ENCODE measurements around the gene GPR150. TPM values are rescaled to one million over a fixed set of nuclear protein-coding genes. Genes with fewer than 3 reads are reported as not detected.

GPR150 gene
- total and polyA plus RNA-seq, 9 of the 15 experiments (the other 6 are each of a cell fraction or from before 2014, with no cell fraction given) = not detected

DNA sequence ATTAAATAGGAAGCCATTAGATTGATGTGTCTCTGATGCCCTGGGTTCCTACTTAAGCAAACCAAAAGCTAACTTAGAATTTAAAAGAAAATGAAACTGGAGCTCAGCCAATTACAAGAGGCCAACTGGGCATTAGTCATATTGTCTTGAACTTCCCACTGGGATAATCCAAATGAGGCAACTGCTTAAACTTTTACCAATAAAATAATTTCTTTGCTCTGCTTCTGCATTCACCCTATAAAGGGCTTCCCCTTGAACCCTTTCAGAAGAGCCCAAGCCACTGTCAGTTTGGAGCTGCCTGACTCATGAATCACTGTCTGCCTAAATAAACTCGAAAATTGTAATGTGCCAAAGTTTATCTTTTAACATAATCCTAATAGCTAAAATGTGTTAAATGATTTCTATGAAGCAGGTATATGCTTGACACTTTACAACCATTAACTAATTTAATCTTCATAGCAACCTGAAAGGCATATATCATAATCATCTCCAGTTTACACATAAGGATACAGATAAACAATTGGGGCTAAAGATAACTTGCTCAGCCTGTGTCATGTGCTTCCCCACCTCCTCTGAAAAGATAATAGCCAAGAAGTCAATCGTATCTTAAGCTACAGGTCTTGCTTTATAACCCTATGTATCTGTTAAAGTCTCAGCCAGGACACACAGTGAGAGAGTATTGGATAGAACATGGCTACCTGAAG, 11.5 kb downstream of the GPR150 start (continued):
- TF ChIP-seq ADNP (tag; IDR thresholded peaks at IDR 0.05) (peak; percentile 60), TCF7L2 (IDR thresholded peaks at IDR 0.05; ENCODE audit: low read depth, low read length) (no peak), FOXJ2 (tag; IDR thresholded peaks at IDR 0.05) (peak; percentile 32; the same call in 1 of the 2 replicates), FOSL1 (tag; conservative IDR thresholded peaks at IDR 0.05) (peak; percentile 67), NCOR1 (IDR thresholded peaks at IDR 0.05) (peak; percentile 37; the same call in 1 of the 2 replicates), THRAP3 (IDR thresholded peaks at IDR 0.05; ENCODE audit: borderline replicate concordance) (no peak), KLF16 (IDR thresholded peaks at IDR 0.05) (0 out of 2 replicates have a peak, but pooled peaks have one; percentile 12), ZNF584 (CRISPR knock-in tag; IDR thresholded peaks at IDR 0.05; ENCODE audit: low read depth) (0 out of 2 replicates have a peak, but pooled peaks have one; percentile 46), TAL1 (IDR thresholded peaks at IDR 0.05) (peak; percentile 42), SMARCE1 (IDR thresholded peaks at IDR 0.05) (peak; percentile 44; the same call in 1 of the 2 replicates), CBFA2T3 (IDR thresholded peaks at IDR 0.05) (peak; percentile 84), SOX6 (IDR thresholded peaks at IDR 0.05) (peak; percentile 81), ZNF717 (CRISPR knock-in tag; IDR thresholded peaks at IDR 0.05) (no peak), MECOM (CRISPR knock-in tag; IDR thresholded peaks at IDR 0.05) (peak; percentile 34; the same call in 1 of the 2 replicates), EP300 (IDR thresholded peaks at IDR 0.05; ENCODE audit: low read length) (peak; percentile 54), TEAD4 (IDR thresholded peaks at IDR 0.05; ENCODE audit: low read length) (peak; percentile 60), TEAD4 (CRISPR knock-in tag; IDR thresholded peaks at IDR 0.05; ENCODE audit: borderline replicate concordance) (no peak)
- TF ChIP-seq, protein P1, sequence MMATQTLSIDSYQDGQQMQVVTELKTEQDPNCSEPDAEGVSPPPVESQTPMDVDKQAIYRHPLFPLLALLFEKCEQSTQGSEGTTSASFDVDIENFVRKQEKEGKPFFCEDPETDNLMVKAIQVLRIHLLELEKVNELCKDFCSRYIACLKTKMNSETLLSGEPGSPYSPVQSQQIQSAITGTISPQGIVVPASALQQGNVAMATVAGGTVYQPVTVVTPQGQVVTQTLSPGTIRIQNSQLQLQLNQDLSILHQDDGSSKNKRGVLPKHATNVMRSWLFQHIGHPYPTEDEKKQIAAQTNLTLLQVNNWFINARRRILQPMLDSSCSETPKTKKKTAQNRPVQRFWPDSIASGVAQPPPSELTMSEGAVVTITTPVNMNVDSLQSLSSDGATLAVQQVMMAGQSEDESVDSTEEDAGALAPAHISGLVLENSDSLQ (IDR thresholded peaks at IDR 0.05) = peak; percentile 33; the same call in 1 of the 2 replicates
- TF ChIP-seq, protein P2, sequence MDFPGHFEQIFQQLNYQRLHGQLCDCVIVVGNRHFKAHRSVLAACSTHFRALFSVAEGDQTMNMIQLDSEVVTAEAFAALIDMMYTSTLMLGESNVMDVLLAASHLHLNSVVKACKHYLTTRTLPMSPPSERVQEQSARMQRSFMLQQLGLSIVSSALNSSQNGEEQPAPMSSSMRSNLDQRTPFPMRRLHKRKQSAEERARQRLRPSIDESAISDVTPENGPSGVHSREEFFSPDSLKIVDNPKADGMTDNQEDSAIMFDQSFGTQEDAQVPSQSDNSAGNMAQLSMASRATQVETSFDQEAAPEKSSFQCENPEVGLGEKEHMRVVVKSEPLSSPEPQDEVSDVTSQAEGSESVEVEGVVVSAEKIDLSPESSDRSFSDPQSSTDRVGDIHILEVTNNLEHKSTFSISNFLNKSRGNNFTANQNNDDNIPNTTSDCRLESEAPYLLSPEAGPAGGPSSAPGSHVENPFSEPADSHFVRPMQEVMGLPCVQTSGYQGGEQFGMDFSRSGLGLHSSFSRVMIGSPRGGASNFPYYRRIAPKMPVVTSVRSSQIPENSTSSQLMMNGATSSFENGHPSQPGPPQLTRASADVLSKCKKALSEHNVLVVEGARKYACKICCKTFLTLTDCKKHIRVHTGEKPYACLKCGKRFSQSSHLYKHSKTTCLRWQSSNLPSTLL (IDR thresholded peaks at IDR 0.05) = no peak
- TF ChIP-seq, protein P3, sequence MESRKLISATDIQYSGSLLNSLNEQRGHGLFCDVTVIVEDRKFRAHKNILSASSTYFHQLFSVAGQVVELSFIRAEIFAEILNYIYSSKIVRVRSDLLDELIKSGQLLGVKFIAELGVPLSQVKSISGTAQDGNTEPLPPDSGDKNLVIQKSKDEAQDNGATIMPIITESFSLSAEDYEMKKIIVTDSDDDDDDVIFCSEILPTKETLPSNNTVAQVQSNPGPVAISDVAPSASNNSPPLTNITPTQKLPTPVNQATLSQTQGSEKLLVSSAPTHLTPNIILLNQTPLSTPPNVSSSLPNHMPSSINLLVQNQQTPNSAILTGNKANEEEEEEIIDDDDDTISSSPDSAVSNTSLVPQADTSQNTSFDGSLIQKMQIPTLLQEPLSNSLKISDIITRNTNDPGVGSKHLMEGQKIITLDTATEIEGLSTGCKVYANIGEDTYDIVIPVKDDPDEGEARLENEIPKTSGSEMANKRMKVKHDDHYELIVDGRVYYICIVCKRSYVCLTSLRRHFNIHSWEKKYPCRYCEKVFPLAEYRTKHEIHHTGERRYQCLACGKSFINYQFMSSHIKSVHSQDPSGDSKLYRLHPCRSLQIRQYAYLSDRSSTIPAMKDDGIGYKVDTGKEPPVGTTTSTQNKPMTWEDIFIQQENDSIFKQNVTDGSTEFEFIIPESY (CRISPR knock-in tag; IDR thresholded peaks at IDR 0.05) = no peak
- TF ChIP-seq, protein P4, sequence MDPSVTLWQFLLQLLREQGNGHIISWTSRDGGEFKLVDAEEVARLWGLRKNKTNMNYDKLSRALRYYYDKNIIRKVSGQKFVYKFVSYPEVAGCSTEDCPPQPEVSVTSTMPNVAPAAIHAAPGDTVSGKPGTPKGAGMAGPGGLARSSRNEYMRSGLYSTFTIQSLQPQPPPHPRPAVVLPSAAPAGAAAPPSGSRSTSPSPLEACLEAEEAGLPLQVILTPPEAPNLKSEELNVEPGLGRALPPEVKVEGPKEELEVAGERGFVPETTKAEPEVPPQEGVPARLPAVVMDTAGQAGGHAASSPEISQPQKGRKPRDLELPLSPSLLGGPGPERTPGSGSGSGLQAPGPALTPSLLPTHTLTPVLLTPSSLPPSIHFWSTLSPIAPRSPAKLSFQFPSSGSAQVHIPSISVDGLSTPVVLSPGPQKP (CRISPR knock-in tag; IDR thresholded peaks at IDR 0.05) = no peak
- TF ChIP-seq, protein P5, sequence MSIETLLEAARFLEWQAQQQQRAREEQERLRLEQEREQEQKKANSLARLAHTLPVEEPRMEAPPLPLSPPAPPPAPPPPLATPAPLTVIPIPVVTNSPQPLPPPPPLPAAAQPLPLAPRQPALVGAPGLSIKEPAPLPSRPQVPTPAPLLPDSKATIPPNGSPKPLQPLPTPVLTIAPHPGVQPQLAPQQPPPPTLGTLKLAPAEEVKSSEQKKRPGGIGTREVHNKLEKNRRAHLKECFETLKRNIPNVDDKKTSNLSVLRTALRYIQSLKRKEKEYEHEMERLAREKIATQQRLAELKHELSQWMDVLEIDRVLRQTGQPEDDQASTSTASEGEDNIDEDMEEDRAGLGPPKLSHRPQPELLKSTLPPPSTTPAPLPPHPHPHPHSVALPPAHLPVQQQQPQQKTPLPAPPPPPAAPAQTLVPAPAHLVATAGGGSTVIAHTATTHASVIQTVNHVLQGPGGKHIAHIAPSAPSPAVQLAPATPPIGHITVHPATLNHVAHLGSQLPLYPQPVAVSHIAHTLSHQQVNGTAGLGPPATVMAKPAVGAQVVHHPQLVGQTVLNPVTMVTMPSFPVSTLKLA (conservative IDR thresholded peaks at IDR 0.05) = peak in 1 of 2 experiments; percentile 3; a peak in 1 of 4 replicates
